ENCODE measurements around the gene FGF12. TPM values are rescaled to one million over a fixed set of nuclear protein-coding genes. Genes with fewer than 3 reads are reported as not detected.

FGF12 gene
- polyA plus RNA-seq, 3 donors = not detected

GRCh38 chr3:192482809-192483208 is 244.5 kb downstream of the FGF12 start:
- Histone ChIP-seq H3K4me3 (replicated peaks in 1 of 3; ENCODE audit: low read depth in 2 of 3, low read length in 3 of 3) (no peak overlapping the region), H2AFZ (ENCODE audit: insufficient read depth, low read depth, low read length, poor library complexity, severe bottlenecking) (no peak overlapping the region), H3K27ac (ENCODE audit: low read depth in 1 of 2, low read length in 2 of 2) (no peak overlapping the region), H3K4me1 (ENCODE audit: control insufficient read depth in 1 of 2, insufficient read depth in 2 of 2, low read length in 2 of 2) (no peaks in the 10 kb centered on the region), H3K79me2 (ENCODE audit: insufficient read depth, low read length) (no peaks in the 10 kb centered on the region), H3K9me3 (replicated peaks in 1 of 2; ENCODE audit: control insufficient read depth in 1 of 2, insufficient read depth in 1 of 2, low read length in 2 of 2) (no peaks in the 10 kb centered on the region), H3K9ac (ENCODE audit: insufficient read depth, low read length, poor library complexity, severe bottlenecking) (no peak overlapping the region), H3K4me2 (replicated peaks; ENCODE audit: extremely low read depth, low read length, poor library complexity, severe bottlenecking) (no peak overlapping the region), H3K36me3 (replicated peaks in 1 of 2; ENCODE audit: control insufficient read depth in 1 of 2, insufficient read depth in 2 of 2, low read length in 2 of 2) (no peaks in the 10 kb centered on the region), H3K27me3 (ENCODE audit: control insufficient read depth in 2 of 2, insufficient read depth in 2 of 2, low read length in 2 of 2) (no peaks in the 10 kb centered on the region), H4K20me1 (ENCODE audit: insufficient read depth, low read length) (no peaks in the 10 kb centered on the region)
- TF ChIP-seq, protein P1, sequence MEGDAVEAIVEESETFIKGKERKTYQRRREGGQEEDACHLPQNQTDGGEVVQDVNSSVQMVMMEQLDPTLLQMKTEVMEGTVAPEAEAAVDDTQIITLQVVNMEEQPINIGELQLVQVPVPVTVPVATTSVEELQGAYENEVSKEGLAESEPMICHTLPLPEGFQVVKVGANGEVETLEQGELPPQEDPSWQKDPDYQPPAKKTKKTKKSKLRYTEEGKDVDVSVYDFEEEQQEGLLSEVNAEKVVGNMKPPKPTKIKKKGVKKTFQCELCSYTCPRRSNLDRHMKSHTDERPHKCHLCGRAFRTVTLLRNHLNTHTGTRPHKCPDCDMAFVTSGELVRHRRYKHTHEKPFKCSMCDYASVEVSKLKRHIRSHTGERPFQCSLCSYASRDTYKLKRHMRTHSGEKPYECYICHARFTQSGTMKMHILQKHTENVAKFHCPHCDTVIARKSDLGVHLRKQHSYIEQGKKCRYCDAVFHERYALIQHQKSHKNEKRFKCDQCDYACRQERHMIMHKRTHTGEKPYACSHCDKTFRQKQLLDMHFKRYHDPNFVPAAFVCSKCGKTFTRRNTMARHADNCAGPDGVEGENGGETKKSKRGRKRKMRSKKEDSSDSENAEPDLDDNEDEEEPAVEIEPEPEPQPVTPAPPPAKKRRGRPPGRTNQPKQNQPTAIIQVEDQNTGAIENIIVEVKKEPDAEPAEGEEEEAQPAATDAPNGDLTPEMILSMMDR (IDR thresholded peaks at IDR 0.05) = no peak
- H3K9me3 Mint-ChIP-seq = no peaks in the 10 kb centered on the region
- H3K4me1 Mint-ChIP-seq = no peaks in the 10 kb centered on the region
- DNase-seq = no peak
- no peak overlapping the region for H3K4me3 Mint-ChIP-seq
- H3K36me3 Mint-ChIP-seq = no peaks in the 10 kb centered on the region
- no peak overlapping the region for H3K27ac Mint-ChIP-seq
- no peaks in the 10 kb centered on the region for H3K27me3 Mint-ChIP-seq (ENCODE audit: low read depth in 3 of 3)
- intact Hi-C loops (cut with micrococcal nuclease) = no loop called here
- 50% methylated on average over 1 of the region's 2 CpGs for WGBS (ENCODE audit: insufficient coverage)

DNA sequence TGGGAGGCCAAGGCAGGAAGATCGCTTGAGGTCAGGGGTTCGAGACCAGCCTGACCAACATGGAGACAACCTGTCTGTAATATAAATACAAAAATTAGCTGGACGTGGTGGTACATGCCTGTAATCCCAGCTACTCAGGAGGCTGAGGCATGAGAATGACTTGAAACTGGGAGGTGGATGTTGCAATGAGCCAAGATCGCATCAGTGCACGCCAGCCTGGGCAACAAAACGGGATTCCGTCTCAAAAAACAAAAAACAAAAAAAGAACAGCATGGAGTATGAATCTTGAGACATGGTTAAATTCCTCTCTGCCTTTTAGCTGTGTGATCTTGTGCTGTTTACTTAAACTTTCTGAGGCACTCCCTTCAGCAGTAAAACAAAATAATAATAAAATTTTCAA is 244.9 kb downstream of the FGF12 start:
- no peaks in the 10 kb centered on the region for H3K27me3 Mint-ChIP-seq (ENCODE audit: low read depth in 3 of 3)
- Histone ChIP-seq H3K36me3 (replicated peaks in 1 of 2; ENCODE audit: control insufficient read depth in 1 of 2, insufficient read depth in 2 of 2, low read length in 2 of 2) (no peaks in the 10 kb centered on the region), H3K4me3 (replicated peaks in 1 of 3; ENCODE audit: low read depth in 2 of 3, low read length in 3 of 3) (no peak overlapping the region), H3K4me2 (replicated peaks; ENCODE audit: extremely low read depth, low read length, poor library complexity, severe bottlenecking) (no peak overlapping the region), H3K9me3 (replicated peaks in 1 of 2; ENCODE audit: control insufficient read depth in 1 of 2, insufficient read depth in 1 of 2, low read length in 2 of 2) (no peaks in the 10 kb centered on the region), H3K27ac (ENCODE audit: low read depth in 1 of 2, low read length in 2 of 2) (no peak overlapping the region), H3K79me2 (ENCODE audit: insufficient read depth, low read length) (no peaks in the 10 kb centered on the region), H3K27me3 (ENCODE audit: control insufficient read depth in 2 of 2, insufficient read depth in 2 of 2, low read length in 2 of 2) (no peaks in the 10 kb centered on the region), H2AFZ (ENCODE audit: insufficient read depth, low read depth, low read length, poor library complexity, severe bottlenecking) (no peak overlapping the region), H4K20me1 (ENCODE audit: insufficient read depth, low read length) (no peaks in the 10 kb centered on the region), H3K9ac (ENCODE audit: insufficient read depth, low read length, poor library complexity, severe bottlenecking) (no peak overlapping the region), H3K4me1 (ENCODE audit: control insufficient read depth in 1 of 2, insufficient read depth in 2 of 2, low read length in 2 of 2) (no peaks in the 10 kb centered on the region)
- TF ChIP-seq, protein P1 (IDR thresholded peaks at IDR 0.05) = no peak
- no peaks in the 10 kb centered on the region for H3K9me3 Mint-ChIP-seq
- intact Hi-C loops (cut with micrococcal nuclease) = no loop called here
- H3K36me3 Mint-ChIP-seq = no peaks in the 10 kb centered on the region
- 100% methylated on average over 1 of the region's 7 CpGs for WGBS (ENCODE audit: insufficient coverage)
- no peaks in the 10 kb centered on the region for H3K4me1 Mint-ChIP-seq
- no peak overlapping the region for H3K27ac Mint-ChIP-seq
- no peak overlapping the region for H3K4me3 Mint-ChIP-seq
- DNase-seq = no peak

All from CD14-positive monocyte (primary cell).